ENCODE data around the gene AP1B1. TPM values are rescaled to one million over a fixed set of nuclear protein-coding genes. Genes with fewer than 3 reads are reported as not detected.

AP1B1 gene
- total and polyA plus RNA-seq, 2 donors from 2014 or later, result 50.5 to 82.9 TPM

GRCh38 chr22:29311464-29312217 lies 76.7 kb downstream of the AP1B1 start:
- H3K9me3 ChIP-seq (ENCODE audit: control insufficient read depth in 2 of 3, insufficient read depth in 1 of 3, low read length in 3 of 3), result no peaks in the 10 kb centered on the region
- H3K4me1 ChIP-seq (ENCODE audit: control insufficient read depth in 2 of 3, insufficient read depth in 2 of 3, low read depth in 1 of 3, low read length in 3 of 3), result peaks cover 0 to 44% (median 8%) of the 10 kb centered on the region in 3 donors
- no peak for TF ChIP-seq CTCF (IDR thresholded peaks at IDR 0.05; ENCODE audit: borderline replicate concordance, extremely low read depth, insufficient read depth)
- H3K4me3 ChIP-seq (ENCODE audit: low read length in 3 of 3), result no peak overlapping the region
- H3K27ac ChIP-seq (ENCODE audit: low read depth in 2 of 2, low read length in 2 of 2), result no peak overlapping the region
- peak in 2 of 5 donors; percentile 76 to 84 for DNase-seq
- no peak overlapping the region for H3K9ac ChIP-seq (ENCODE audit: low read length in 3 of 3)
- intact Hi-C loops (cut with DNase I), result no loop called here
- peaks cover 16% of the 10 kb centered on the region for H3K27me3 ChIP-seq (ENCODE audit: control insufficient read depth, insufficient read depth, low read length)
- FAIRE-seq, result no peak
- no peaks in the 10 kb centered on the region for H3K36me3 ChIP-seq (ENCODE audit: control insufficient read depth in 2 of 3, insufficient read depth in 3 of 3, low read length in 3 of 3)

GRCh38 chr22:29310863-29311339 lies 77.5 kb downstream of the AP1B1 start:
- no peak overlapping the region for H3K4me3 ChIP-seq (ENCODE audit: low read length in 3 of 3)
- H3K36me3 ChIP-seq (ENCODE audit: control insufficient read depth in 2 of 3, insufficient read depth in 3 of 3, low read length in 3 of 3), result no peaks in the 10 kb centered on the region
- no peak overlapping the region for H3K9ac ChIP-seq (ENCODE audit: low read length in 3 of 3)
- H3K27ac ChIP-seq (ENCODE audit: low read depth in 2 of 2, low read length in 2 of 2), result peak overlapping the region; percentile 55 to 60
- peaks cover 16% of the 10 kb centered on the region for H3K27me3 ChIP-seq (ENCODE audit: control insufficient read depth, insufficient read depth, low read length)
- no peaks in the 10 kb centered on the region for H3K9me3 ChIP-seq (ENCODE audit: control insufficient read depth in 2 of 3, insufficient read depth in 1 of 3, low read length in 3 of 3)
- no peak for FAIRE-seq
- no peak for TF ChIP-seq CTCF (IDR thresholded peaks at IDR 0.05; ENCODE audit: borderline replicate concordance, extremely low read depth, insufficient read depth)
- peak; percentile 93 to 98 (median 94) for DNase-seq
- H3K4me1 ChIP-seq (ENCODE audit: control insufficient read depth in 2 of 3, insufficient read depth in 2 of 3, low read depth in 1 of 3, low read length in 3 of 3), result peaks cover 0 to 45% (median 10%) of the 10 kb centered on the region in 3 donors
- intact Hi-C loops (cut with DNase I), result no loop called here

- FAIRE-seq, result no peak
- Histone ChIP-seq H3K27ac (ENCODE audit: low read depth in 2 of 2, low read length in 2 of 2) (peak overlapping the region; percentile 55 to 60), H3K27me3 (ENCODE audit: control insufficient read depth, insufficient read depth, low read length) (peaks cover 16% of the 10 kb centered on the region), H3K9ac (ENCODE audit: low read length in 3 of 3) (no peak overlapping the region), H3K4me3 (ENCODE audit: low read length in 3 of 3) (no peak overlapping the region), H3K36me3 (ENCODE audit: control insufficient read depth in 2 of 3, insufficient read depth in 3 of 3, low read length in 3 of 3) (no peaks in the 10 kb centered on the region), H3K9me3 (ENCODE audit: control insufficient read depth in 2 of 3, insufficient read depth in 1 of 3, low read length in 3 of 3) (no peaks in the 10 kb centered on the region), H3K4me1 (ENCODE audit: control insufficient read depth in 2 of 3, insufficient read depth in 2 of 3, low read depth in 1 of 3, low read length in 3 of 3) (peaks cover 0 to 46% (median 11%) of the 10 kb centered on the region in 3 donors)
- intact Hi-C loops (cut with DNase I), result no loop called here
- no peak for TF ChIP-seq CTCF (IDR thresholded peaks at IDR 0.05; ENCODE audit: borderline replicate concordance, extremely low read depth, insufficient read depth)
- peak in 2 of 5 donors; percentile 74 to 92 for DNase-seq
Measured at GRCh38 chr22:29310065-29310862, 78.1 kb downstream of the AP1B1 start.
